ENCODE data around the gene TMEM184A. TPM values are rescaled to one million over a fixed set of nuclear protein-coding genes. Genes with fewer than 3 reads are reported as not detected.

Gene TMEM184A
- total and polyA plus RNA-seq, 10 of the 15 experiments (the other 5 are each of a cell fraction or from before 2014, with no cell fraction given) = 0.04 to 0.15 TPM; not detected in 8

GRCh38 chr7:1494866-1495563 lies 61.0 kb downstream of the TMEM184A start (continued):
- no peak for TF ChIP-seq ZNF687 (IDR thresholded peaks at IDR 0.05)

GRCh38 chr7:1494447-1494846 lies 61.6 kb downstream of the TMEM184A start:
- Histone ChIP-seq H3K36me3 (ENCODE audit: control insufficient read depth in 2 of 2, insufficient read depth in 2 of 2, low read length in 1 of 2) (peaks cover 5 to 24% of the 10 kb centered on the region in 2 experiments; a peak in 3 of 4 replicates), H3K4me3 (no peak overlapping the region), H3K4me2 (ENCODE audit: control insufficient read depth, insufficient read depth) (no peak overlapping the region), H3K4me1 (ENCODE audit: control insufficient read depth, insufficient read depth, low read length) (no peaks in the 10 kb centered on the region), H3K27me3 (replicated peaks in 1 of 2; ENCODE audit: control insufficient read depth in 2 of 2, insufficient read depth in 2 of 2, low read length in 1 of 2) (no peaks in the 10 kb centered on the region), H3K9ac (ENCODE audit: control insufficient read depth, insufficient read depth, low read length) (no peak overlapping the region), H3K27ac (ENCODE audit: control insufficient read depth, insufficient read depth) (no peak overlapping the region), H3K79me2 (ENCODE audit: control insufficient read depth, insufficient read depth, low read length) (no peaks in the 10 kb centered on the region), H3K9me3 (replicated peaks; ENCODE audit: control insufficient read depth, insufficient read depth, low read length) (no peaks in the 10 kb centered on the region), H2AFZ (ENCODE audit: control insufficient read depth, low read depth, low read length) (no peak overlapping the region), H4K20me1 (ENCODE audit: control insufficient read depth, insufficient read depth) (no peaks in the 10 kb centered on the region)
- 93% methylated on average over 17 of the region's 25 CpGs for WGBS (ENCODE audit: insufficient coverage, insufficient replicate concordance, low lambda C conversion rate, missing lambda C conversion rate)
- CTCF ChIA-PET = no interaction called here
- intact Hi-C loops (cut with micrococcal nuclease; ENCODE audit: unreplicated experiment) = no loop called here
- POLR2A ChIA-PET = no interaction called here
- DNase-seq (ENCODE audit: low read depth, low spot score) = no peak
- no peak for ATAC-seq
- TF ChIP-seq SMAD5 (IDR thresholded peaks at IDR 0.05; ENCODE audit: low read depth) = no peak
- TF ChIP-seq MTA3 (IDR thresholded peaks at IDR 0.05; ENCODE audit: borderline replicate concordance, low read length) = no peak
- no peak for TF ChIP-seq EED (IDR thresholded peaks at IDR 0.05; ENCODE audit: low read depth)
- in situ Hi-C loops (cut with MboI) = no loop called here
- RAD21 ChIA-PET (ENCODE audit: unreplicated experiment) = no interaction called here
- BruUV-seq (replicated peaks) = no TSS peak
- SMC1A ChIA-PET (ENCODE audit: uncharacterized antibody, unreplicated experiment) = no interaction called here
- FAIRE-seq = no peak

Data from GM12878 (cell line).